A673 (cell line): Measurements from ENCODE around the gene NPAS1. TPM values are rescaled to one million over a fixed set of nuclear protein-coding genes. Genes with fewer than 3 reads are reported as not detected.

Experiments
- BruUV-seq: library from RNA; stranded (reverse); fragments of 400-500 nt; replicated peaks from 2 replicates; lab custom pipeline; 2021; lab: Mats Ljungman, UMichigan
- CTCF ChIA-PET: fragments of 300-600 bp; sonication (Branson Sonifier 250); formaldehyde crosslinking; loops from one replicate; lab custom pipeline; 2022; ENCODE audit warnings: antibody characterized with exemption; lab: Charles Lee
- POLR2A ChIA-PET: fragments of 300-600 bp; sonication (Branson Sonifier 250); formaldehyde crosslinking; loops from one replicate; lab custom pipeline; 2022; ENCODE audit warnings: antibody characterized with exemption; ENCODE audit not compliant: low non-redundant PET; lab: Charles Lee
- DNase-seq: peaks from one replicate; pipeline ENCODE4 v3.0.0-alpha.2; 2015; ENCODE audit warnings: low spot score
- H3K27ac ChIP-seq: fragments of 200-600 bp; sonication (generic); 2 replicates; pipeline ENCODE4 v1.5.1; 2016; ENCODE audit warnings: mixed run types, low read depth, mild to moderate bottlenecking, mixed read lengths, antibody characterized with exemption, low read length; ENCODE audit not compliant: poor library complexity, severe bottlenecking
- H3K27me3 ChIP-seq: fragments of 200-600 bp; sonication (generic); replicated peaks from 2 replicates; pipeline ENCODE4 v1.6.1; 2017; ENCODE audit warnings: mixed run types, low read depth, mild to moderate bottlenecking, mixed read lengths, antibody characterized with exemption, low read length; ENCODE audit not compliant: insufficient read depth, poor library complexity
- H3K36me3 ChIP-seq: fragments of 200-600 bp; sonication (generic); 2 replicates; pipeline ENCODE4 v1.6.1; 2016; ENCODE audit warnings: mixed run types, mild to moderate bottlenecking, mixed read lengths, antibody characterized with exemption, low read length; ENCODE audit not compliant: insufficient read depth, poor library complexity, severe bottlenecking
- H3K4me1 ChIP-seq: fragments of 200-600 bp; sonication (generic); 2 replicates; pipeline ENCODE4 v1.6.1; 2017; ENCODE audit warnings: mixed run types, mild to moderate bottlenecking, mixed read lengths, antibody characterized with exemption, low read length; ENCODE audit not compliant: insufficient read depth, poor library complexity, severe bottlenecking
- H3K4me3 ChIP-seq: fragments of 200-600 bp; sonication (generic); 2 replicates; pipeline ENCODE4 v1.5.1; 2016; ENCODE audit warnings: low read depth, mixed run types, mild to moderate bottlenecking, mixed read lengths, low read length; ENCODE audit not compliant: poor library complexity, severe bottlenecking
- H3K9me3 ChIP-seq: fragments of 200-600 bp; sonication (generic); 2 replicates; pipeline ENCODE4 v1.6.1; 2016; ENCODE audit warnings: mixed run types, low read depth, mild to moderate bottlenecking, mixed read lengths, antibody characterized with exemption, low read length; ENCODE audit not compliant: poor library complexity, severe bottlenecking
- EZH2 ChIP-seq: fragments of 200-600 bp; sonication (generic); IDR thresholded peaks from 2 replicates; pipeline ENCODE4 v1.6.1; 2017; ENCODE audit warnings: borderline replicate concordance, low read depth, mild to moderate bottlenecking, mixed read lengths, antibody characterized with exemption, low read length; ENCODE audit not compliant: poor library complexity, severe bottlenecking
- intact Hi-C: fragments of 100-400 bp; cut with micrococcal nuclease; formaldehyde crosslinking; loops from one replicate; pipeline ENCODE4 v1.10.0; 2022; ENCODE audit not compliant: unreplicated experiment
- total RNA-seq: library from RNA; stranded (reverse); gene quantifications from 2 replicates; pipeline ENCODE4 v1.2.3, GENCODE V29; 2021
- TF ChIP-seq, protein P1 (sequence below): fragments of 300-800, 200-600 bp; sonication (generic); conservative IDR thresholded peaks from 2 replicates; pipeline ENCODE4 v1.5.1; 2017; ENCODE audit warnings: low read depth, mild to moderate bottlenecking, antibody characterized with exemption, low read length, moderate library complexity, mixed read lengths

NPAS1 gene
- total RNA-seq, 1 experiment from 2014 or later = 2.1 TPM

DNA sequence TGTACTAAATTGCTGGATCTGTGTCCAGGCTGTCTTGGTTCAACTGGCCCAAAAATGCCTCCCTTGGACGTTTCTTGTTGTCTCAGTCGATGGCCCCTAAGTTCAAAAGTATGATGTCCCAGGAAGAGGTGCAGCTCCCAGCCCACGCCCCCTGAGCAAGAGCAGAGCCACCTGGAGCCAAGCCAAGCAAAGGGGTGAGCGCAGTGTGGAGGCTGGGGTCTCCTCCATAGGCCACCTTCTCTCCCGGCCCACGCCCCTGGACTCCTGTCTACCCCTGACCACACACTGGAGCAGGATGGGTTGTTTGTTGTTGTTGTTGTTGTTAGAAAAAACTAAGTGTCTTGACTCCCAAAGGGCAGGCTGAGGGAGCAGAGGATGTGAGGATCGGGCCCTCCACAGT, 26.0 kb upstream of the NPAS1 start:
- no peak overlapping the region for H3K27ac ChIP-seq
- no peak for TF ChIP-seq EZH2
- intact Hi-C loops = loop anchor here (5.0 kb wide), 1 partner anchor 236 kb away; no protein-coding TSS in a partner anchor
- H3K4me3 ChIP-seq = no peak overlapping the region
- ChIA-PET CTCF (no interaction called here), POLR2A (no interaction called here)
- BruUV-seq = no TSS peak
- no peaks in the 10 kb centered on the region for H3K27me3 ChIP-seq
- H3K9me3 ChIP-seq = no peaks in the 10 kb centered on the region
- peaks cover 40% of the 10 kb centered on the region for H3K36me3 ChIP-seq
- DNase-seq = no peak
- H3K4me1 ChIP-seq = peaks cover 22% of the 10 kb centered on the region

DNA sequence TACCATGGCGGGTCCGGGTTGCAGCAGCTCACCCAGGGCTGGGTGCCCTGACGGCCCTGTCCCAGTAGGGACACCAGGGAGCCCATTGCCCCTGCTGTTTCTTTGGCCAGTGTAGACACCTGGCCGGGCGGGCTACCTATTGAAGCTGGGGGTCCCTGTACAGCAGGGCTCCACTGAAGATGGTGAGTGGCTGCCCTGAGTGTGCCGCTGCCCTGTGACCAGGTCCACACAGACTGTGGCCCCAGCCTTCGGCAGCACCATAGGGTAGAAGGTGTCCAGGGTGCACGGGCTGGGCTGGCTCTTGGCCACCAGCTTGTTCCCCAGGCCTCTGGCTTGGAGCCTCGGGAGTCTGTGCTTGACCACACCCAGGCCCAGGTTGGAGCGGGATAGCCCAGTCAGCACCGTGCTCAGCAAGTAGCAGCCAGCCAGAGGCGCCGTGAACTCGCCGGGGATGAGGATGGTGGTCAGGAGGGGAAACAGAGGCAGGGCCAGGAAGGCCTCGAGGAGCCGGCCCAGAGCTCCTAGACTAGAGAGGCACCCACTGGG, 25.4 kb upstream of the NPAS1 start:
- intact Hi-C loops = loop anchor here (5.0 kb wide), 1 partner anchor 237 kb away; no protein-coding TSS in a partner anchor
- no peak overlapping the region for H3K4me3 ChIP-seq
- peaks cover 39% of the 10 kb centered on the region for H3K36me3 ChIP-seq
- DNase-seq = no peak
- peaks cover 22% of the 10 kb centered on the region for H3K4me1 ChIP-seq
- no TSS peak for BruUV-seq
- H3K9me3 ChIP-seq = no peaks in the 10 kb centered on the region
- no peak overlapping the region for H3K27ac ChIP-seq
- H3K27me3 ChIP-seq = no peaks in the 10 kb centered on the region
- no peak for TF ChIP-seq EZH2
- TF ChIP-seq, protein P1, sequence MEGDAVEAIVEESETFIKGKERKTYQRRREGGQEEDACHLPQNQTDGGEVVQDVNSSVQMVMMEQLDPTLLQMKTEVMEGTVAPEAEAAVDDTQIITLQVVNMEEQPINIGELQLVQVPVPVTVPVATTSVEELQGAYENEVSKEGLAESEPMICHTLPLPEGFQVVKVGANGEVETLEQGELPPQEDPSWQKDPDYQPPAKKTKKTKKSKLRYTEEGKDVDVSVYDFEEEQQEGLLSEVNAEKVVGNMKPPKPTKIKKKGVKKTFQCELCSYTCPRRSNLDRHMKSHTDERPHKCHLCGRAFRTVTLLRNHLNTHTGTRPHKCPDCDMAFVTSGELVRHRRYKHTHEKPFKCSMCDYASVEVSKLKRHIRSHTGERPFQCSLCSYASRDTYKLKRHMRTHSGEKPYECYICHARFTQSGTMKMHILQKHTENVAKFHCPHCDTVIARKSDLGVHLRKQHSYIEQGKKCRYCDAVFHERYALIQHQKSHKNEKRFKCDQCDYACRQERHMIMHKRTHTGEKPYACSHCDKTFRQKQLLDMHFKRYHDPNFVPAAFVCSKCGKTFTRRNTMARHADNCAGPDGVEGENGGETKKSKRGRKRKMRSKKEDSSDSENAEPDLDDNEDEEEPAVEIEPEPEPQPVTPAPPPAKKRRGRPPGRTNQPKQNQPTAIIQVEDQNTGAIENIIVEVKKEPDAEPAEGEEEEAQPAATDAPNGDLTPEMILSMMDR = no peak
- POLR2A ChIA-PET = no interaction called here
- CTCF ChIA-PET = no interaction called here

DNA sequence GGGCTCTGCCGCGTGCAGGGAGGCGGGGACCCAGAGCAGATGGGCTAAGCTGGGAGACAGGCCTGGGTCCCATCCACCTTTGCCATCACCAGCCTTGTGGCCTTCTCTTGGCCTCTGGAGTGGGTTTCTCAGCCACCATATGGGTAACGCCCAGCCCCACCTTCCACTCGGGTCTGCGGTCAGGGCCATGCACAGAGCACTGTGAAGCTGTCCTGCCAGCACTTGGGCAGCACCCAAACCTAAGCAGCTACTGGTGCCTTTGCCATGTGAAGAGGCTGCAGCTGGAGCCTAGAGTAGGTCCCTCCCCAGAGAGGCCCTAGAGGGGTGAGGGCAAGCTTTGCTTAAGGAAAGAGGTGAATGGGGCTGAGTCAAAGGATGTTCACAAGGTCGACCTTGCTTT, 24.1 kb upstream of the NPAS1 start:
- no peak for DNase-seq
- Histone ChIP-seq H3K27ac (no peak overlapping the region), H3K27me3 (no peaks in the 10 kb centered on the region), H3K9me3 (no peaks in the 10 kb centered on the region), H3K4me1 (peaks cover 16% of the 10 kb centered on the region), H3K4me3 (no peak overlapping the region), H3K36me3 (peaks cover 42% of the 10 kb centered on the region)
- BruUV-seq = no TSS peak
- intact Hi-C loops = no loop called here
- CTCF ChIA-PET = no interaction called here
- POLR2A ChIA-PET = no interaction called here
- TF ChIP-seq EZH2 = no peak
- TF ChIP-seq, protein P1 = no peak
